IPS DF 19.7 (cell line): ENCODE results near the gene KCNA3.

Experiments
- DNase-seq: peaks from one replicate; pipeline ENCODE4 v3.0.0-alpha.2; 2013; ENCODE audit warnings: low read depth, low spot score

KCNA3 gene

GRCh38 chr1:110674337-110675059 lies at the start of gene KCNA3:
KCNA3 (minus strand) TSS chr1:110674940; CDS start chr1:110674809, 131 bp downstream.
- DNase-seq, result no peak

GRCh38 chr1:110722807-110723206 lies 48.1 kb upstream of the KCNA3 start:
- no peak for DNase-seq

DNA sequence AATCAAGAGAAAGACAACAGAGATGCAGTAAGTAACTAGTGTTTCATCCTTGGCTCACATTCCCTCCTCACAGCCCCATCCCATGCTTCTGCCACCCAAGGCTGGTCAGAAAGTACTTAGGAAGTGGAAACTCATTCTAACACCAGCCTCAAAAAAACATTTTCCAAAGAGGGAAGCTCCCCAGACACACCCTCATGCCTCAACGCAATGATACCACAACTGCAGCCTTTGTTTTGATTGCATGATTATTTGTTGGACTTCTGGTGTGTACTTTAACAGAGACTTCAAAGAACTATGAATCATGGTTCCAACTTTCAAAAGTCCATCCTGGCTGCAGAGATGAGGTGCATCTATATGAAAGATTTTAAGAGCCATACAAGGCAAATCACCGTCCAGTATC lies 45.2 kb upstream of the KCNA3 start:
- no peak for DNase-seq

GRCh38 chr1:110718452-110718851 lies 43.7 kb upstream of the KCNA3 start:
- no peak for DNase-seq

DNA sequence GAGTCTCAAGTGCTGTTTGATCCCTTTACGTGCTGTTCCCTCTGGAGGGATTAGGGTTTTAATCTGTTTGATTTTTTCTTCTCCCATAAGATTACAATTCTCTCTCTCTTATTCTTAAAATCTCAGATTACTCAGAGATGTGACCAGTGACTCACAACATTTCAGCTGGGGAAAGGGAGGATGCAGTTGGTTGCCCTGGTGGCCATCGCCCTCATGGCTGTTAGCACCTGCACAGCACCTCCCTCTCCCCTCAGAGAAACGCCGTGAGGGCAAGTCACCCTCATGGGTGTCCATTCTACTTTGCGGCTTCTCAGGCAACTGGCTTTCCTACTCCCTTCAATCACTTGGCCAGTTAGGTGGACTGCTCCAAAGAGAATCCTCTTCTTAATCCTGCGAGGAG lies 42.4 kb upstream of the KCNA3 start:
- DNase-seq, result no peak

GRCh38 chr1:110714374-110714995 lies 39.7 kb upstream of the KCNA3 start:
- no peak for DNase-seq

- DNase-seq, result no peak
These were observed 38.5 kb upstream of the KCNA3 start for GRCh38 chr1:110713221-110713620.

DNA sequence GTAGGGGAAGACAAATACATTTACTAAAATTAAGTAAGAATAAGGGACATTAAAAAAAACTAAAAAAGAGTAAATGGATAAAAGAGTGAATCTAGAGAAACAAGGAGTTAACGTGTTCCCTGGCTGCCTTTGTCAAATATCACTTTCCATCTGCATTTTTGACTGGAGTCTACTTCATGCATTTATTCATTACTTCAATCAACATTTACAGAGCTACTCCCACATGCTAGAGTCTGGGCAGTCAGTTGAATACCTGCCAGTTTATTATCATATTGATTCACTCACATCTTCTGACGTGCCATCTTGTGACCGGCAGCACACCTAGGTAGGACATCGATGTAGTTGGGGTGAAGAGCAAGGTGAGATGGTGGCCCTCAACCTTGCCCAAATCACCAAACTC lies 35.6 kb upstream of the KCNA3 start:
- DNase-seq, result no peak

- DNase-seq, result no peak
These were observed 34.3 kb upstream of the KCNA3 start for GRCh38 chr1:110708974-110709440.

DNA sequence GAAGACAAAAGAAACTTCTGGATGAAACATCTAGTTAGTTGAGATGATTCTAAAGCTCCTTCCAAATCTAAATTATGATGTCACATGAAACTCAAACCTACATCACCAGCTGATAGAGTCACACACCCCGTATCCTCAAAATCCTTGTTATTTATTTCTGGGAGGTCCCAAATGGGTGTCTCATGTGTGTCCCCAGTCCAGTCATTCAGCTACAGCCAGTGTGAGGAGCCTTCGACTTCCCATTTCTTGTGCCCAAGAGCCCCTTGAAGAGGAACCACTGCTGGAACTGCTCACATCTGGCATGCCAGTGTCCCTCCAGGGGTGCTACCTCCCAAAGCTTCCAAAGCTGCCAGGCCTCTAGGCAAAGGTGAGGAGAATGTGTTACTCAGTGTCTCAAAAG lies 32.5 kb upstream of the KCNA3 start:
- DNase-seq, result no peak

GRCh38 chr1:110706621-110707020 lies 31.9 kb upstream of the KCNA3 start:
- DNase-seq, result no peak

- DNase-seq, result no peak
These were observed 27.5 kb upstream of the KCNA3 start for GRCh38 chr1:110702260-110702659.

DNA sequence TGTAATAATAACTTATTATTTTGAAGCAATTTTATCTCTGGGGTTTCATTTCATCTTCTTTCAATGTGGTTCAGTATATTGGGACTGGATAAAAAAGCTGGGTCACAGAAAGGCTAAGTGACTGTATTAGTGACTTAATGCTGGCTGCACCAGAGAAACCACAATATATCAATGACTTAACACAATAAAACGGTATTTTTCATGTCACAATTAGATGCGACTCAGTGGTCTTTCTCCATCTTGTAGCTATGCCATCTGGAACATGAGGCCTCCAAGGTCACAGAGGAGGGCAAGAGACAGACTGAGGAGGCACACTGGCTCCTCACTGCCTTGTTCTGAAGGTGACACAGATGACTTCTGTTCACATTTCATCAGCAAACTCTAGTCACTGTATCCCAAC lies 26.0 kb upstream of the KCNA3 start:
- DNase-seq, result no peak

DNA sequence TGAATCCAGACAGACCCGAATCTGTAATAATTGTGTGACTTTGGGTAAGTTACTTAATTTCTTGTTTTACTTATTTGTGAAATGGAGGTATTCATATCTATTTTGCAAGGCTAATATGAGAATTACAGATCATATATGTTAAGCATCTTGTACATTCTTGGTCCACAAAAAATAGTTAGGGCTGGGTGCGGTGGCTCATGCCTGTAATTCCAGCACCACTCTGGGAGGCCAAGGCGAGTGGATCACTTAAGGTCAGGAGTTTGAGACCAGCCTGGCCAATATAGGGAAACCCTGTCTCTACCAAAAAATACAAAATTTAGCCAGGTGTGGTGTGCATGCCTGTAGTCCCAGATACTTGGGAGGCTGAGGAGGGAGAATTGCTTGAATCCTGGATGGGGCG lies 22.9 kb upstream of the KCNA3 start:
- no peak for DNase-seq

DNA sequence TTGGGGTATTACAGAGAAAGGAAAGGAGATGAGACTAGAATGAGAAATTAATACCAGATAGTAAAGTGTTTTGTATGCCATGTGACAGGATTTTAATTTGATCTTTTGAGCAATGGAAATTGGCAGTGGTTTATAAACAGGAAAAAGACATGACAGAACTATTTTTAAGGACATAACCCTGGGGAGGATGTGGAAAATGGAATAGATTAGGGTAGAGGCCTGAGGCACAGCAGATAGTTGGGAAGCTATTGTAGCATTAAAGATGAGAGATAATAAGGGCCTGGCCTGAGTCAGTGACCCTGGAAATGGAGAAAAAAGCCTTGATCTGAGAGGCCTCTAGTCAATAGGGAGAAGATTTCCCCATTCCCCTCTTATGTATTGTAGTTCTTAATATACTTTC lies 22.1 kb upstream of the KCNA3 start:
- DNase-seq, result no peak

- no peak for DNase-seq
These were observed 16.1 kb upstream of the KCNA3 start for GRCh38 chr1:110690709-110691365.

DNA sequence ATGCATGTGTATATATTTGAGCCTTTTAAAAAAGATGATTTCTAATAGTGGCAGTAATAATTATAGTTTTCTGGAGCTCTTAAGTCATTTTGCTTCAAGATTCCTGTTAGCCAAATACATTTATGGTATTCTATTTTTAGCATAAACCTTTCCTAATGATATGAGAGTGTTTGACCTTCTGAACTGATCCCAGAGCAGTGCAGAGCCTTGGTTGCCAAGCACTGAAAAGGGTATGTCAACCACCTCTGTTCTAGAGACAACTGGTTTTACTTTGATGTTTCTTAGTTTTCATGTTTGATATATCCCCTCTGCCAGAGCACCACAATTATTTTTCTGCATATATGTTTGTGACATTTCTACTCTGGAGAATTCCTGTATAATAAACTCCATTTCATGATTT lies 15.1 kb upstream of the KCNA3 start:
- no peak for DNase-seq

- DNase-seq, result no peak
These were observed 13.8 kb upstream of the KCNA3 start for GRCh38 chr1:110688514-110688913.

GRCh38 chr1:110687250-110687649 lies 12.5 kb upstream of the KCNA3 start:
- no peak for DNase-seq

- no peak for DNase-seq
These were observed 11.4 kb upstream of the KCNA3 start for GRCh38 chr1:110686188-110686587.

DNA sequence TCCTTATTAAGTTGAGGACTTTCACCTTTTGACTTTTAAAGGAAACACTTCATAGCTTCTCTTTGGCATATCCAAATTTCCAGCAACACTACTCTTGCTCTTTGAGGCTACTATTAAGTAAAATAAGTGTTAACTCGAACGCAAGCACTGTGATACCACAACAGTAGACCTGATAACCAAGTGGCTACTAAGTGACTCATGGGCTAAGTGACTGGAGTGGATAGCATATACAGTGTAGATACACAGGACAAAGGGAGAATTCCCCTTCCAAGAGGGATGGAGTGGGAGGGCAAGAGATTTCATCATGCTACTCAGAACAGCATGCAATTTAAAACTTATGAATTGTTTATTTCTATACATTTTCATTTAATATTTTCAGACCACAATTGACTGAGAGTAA lies 9.8 kb upstream of the KCNA3 start:
- DNase-seq, result no peak

- no peak for DNase-seq
These were observed 8.2 kb upstream of the KCNA3 start for GRCh38 chr1:110682898-110683297.
